Natural killer cell (primary cell): Measurements from ENCODE around the gene SP6. TPM values are rescaled to one million over a fixed set of nuclear protein-coding genes. Genes with fewer than 3 reads are reported as not detected.
A peak's percentile ranks its signal among the peaks of the same experiment; 100 is the strongest.

ENCODE experiments used
- ATAC-seq, 3 donors: fragments of 150-1000 bp in 2 of 3; fragments of 200-7000 bp in 1 of 3; cut with Tn5 transposase; 1 replicate in 1 of 3; 2 replicates in 2 of 3; pipeline ENCODE4 v1.10.0; 2021; ENCODE audit warnings: mild to moderate bottlenecking in 2 of 3, moderate library complexity in 2 of 3
- DNase-seq, 2 donors: peaks; one replicate each; pipeline versions ENCODE4 v3.0.0 to v3.0.0-alpha.2; 2013 to 2021; ENCODE audit warnings: mixed read lengths in 1 of 2
- H3K27ac ChIP-seq: one replicate; pipeline ENCODE4 v1.5.1; 2013; ENCODE audit warnings: mild to moderate bottlenecking, low read length
- H3K27me3 ChIP-seq: one replicate; pipeline ENCODE4 v1.6.1; 2013; ENCODE audit warnings: low read length; ENCODE audit not compliant: control insufficient read depth, insufficient read depth
- H3K36me3 ChIP-seq: one replicate; pipeline ENCODE4 v1.6.1; 2013; ENCODE audit warnings: low read length; ENCODE audit not compliant: control insufficient read depth, insufficient read depth
- H3K4me1 ChIP-seq: one replicate; pipeline ENCODE4 v1.6.1; 2013; ENCODE audit warnings: low read length; ENCODE audit not compliant: control insufficient read depth, insufficient read depth
- H3K4me3 ChIP-seq: one replicate; pipeline ENCODE4 v1.5.1; 2013; ENCODE audit warnings: low read length
- H3K9me3 ChIP-seq: one replicate; pipeline ENCODE4 v1.6.1; 2013; ENCODE audit warnings: low read length; ENCODE audit not compliant: control insufficient read depth, insufficient read depth
- H3K27ac Mint-ChIP-seq, 2 donors: one replicate each; pipeline ENCODE4 v1.8.0; 2022; ENCODE audit warnings: mild to moderate bottlenecking in 2 of 2, mixed read lengths in 2 of 2, moderate library complexity in 1 of 2
- H3K27me3 Mint-ChIP-seq, 2 donors: one replicate each; pipeline ENCODE4 v1.8.0; 2022; ENCODE audit warnings: low read depth in 2 of 2, mixed read lengths in 2 of 2
- H3K36me3 Mint-ChIP-seq: one replicate; pipeline ENCODE4 v1.8.0; 2022; ENCODE audit warnings: mixed read lengths
- H3K4me1 Mint-ChIP-seq, 2 donors: one replicate each; pipeline ENCODE4 v1.8.0; 2022; ENCODE audit warnings: mixed read lengths in 2 of 2
- H3K4me3 Mint-ChIP-seq: one replicate; pipeline ENCODE4 v1.8.0; 2022; ENCODE audit warnings: mild to moderate bottlenecking, moderate library complexity, mixed read lengths
- H3K9me3 Mint-ChIP-seq, 2 donors: one replicate each; pipeline ENCODE4 v1.8.0; 2022; ENCODE audit warnings: mixed read lengths in 2 of 2
- WGBS: methylation state at CpG from one replicate; pipeline ENCODE4 v1.1.7; 2013; ENCODE audit warnings: missing lambda C conversion rate; ENCODE audit not compliant: insufficient coverage; 5-methylcytosine and 5-hydroxymethylcytosine counted together
- intact Hi-C: fragments of 100-400 bp; cut with micrococcal nuclease; formaldehyde crosslinking; loops from one replicate; pipeline ENCODE4 v1.14.2; 2022
- total RNA-seq, 4 donors: library from RNA; stranded (reverse); fragments of 120-200 nt in 1 of 4; gene quantifications; one replicate each; pipeline versions ENCODE4 v1.2.3 to v1.2.4, GENCODE V29; 2013 to 2022
- TF ChIP-seq, protein P1 (sequence below): fragments of 200-600 bp; IDR thresholded peaks from one replicate; pipeline ENCODE4 v1.8.0; 2022; ENCODE audit warnings: antibody characterized with exemption

The SP6 gene
- total RNA-seq, 3 donors from 2014 or later (not counting 1 experiment from before 2014, with no cell fraction given): 0.09 TPM; not detected in 1

DNA sequence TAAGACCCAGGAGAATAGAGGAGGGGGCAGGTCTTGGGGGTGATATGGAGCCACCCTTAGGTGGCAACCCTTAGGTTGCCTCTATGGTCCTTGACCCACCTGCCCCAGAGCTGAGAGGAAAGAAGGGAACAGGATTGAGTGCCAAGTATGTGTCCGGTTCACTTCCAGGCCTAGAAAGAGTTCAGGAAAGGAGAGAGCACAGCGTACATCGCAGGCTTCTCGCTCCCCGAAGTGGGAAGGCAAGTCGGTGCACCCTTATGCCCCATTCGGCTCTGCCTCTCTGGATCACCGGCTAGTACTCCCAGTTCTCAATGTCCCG lies 631 bp downstream of the SP6 start:
- Mint-ChIP-seq H3K9me3 (no peaks in the 10 kb centered on the region), H3K4me1 (peaks cover 14 to 25% of the 10 kb centered on the region in 2 donors), H3K4me3 (peak overlapping the region; percentile 35), H3K27ac (peak overlapping the region in 1 of 2 donors; percentile 66), H3K27me3 (peaks cover 54 to 81% of the 10 kb centered on the region in 2 donors), H3K36me3 (no peaks in the 10 kb centered on the region)
- Histone ChIP-seq H3K4me1 (peaks cover 21% of the 10 kb centered on the region), H3K27me3 (peaks cover 60% of the 10 kb centered on the region), H3K4me3 (no peak overlapping the region), H3K27ac (no peak overlapping the region), H3K36me3 (no peaks in the 10 kb centered on the region), H3K9me3 (no peaks in the 10 kb centered on the region)
- ATAC-seq: no peak
- WGBS: 78% methylated on average over 9 of the region's 9 CpGs
- DNase-seq: no peak
- TF ChIP-seq, protein P1, sequence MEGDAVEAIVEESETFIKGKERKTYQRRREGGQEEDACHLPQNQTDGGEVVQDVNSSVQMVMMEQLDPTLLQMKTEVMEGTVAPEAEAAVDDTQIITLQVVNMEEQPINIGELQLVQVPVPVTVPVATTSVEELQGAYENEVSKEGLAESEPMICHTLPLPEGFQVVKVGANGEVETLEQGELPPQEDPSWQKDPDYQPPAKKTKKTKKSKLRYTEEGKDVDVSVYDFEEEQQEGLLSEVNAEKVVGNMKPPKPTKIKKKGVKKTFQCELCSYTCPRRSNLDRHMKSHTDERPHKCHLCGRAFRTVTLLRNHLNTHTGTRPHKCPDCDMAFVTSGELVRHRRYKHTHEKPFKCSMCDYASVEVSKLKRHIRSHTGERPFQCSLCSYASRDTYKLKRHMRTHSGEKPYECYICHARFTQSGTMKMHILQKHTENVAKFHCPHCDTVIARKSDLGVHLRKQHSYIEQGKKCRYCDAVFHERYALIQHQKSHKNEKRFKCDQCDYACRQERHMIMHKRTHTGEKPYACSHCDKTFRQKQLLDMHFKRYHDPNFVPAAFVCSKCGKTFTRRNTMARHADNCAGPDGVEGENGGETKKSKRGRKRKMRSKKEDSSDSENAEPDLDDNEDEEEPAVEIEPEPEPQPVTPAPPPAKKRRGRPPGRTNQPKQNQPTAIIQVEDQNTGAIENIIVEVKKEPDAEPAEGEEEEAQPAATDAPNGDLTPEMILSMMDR: no peak
- intact Hi-C loops: no loop called here

DNA sequence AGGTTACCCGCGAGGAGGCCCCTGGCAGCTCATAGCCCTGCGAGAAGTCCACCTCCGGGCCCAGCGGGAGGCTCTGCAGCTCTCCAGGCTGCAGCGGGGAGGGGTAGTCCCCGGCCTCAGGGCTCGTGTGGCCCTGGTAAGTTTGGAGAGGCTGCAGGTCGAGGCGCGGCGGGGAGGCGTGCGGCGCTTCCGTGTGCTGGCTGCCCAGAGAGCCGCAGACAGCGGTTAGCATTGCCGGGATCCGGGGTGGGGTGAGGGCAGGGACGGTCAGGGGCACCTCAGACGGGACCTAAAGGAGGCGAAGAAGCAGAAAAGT lies 2.8 kb downstream of the SP6 start:
- Mint-ChIP-seq H3K9me3 (no peaks in the 10 kb centered on the region), H3K27me3 (peaks cover 38 to 70% of the 10 kb centered on the region in 2 donors), H3K4me3 (no peak overlapping the region), H3K36me3 (no peaks in the 10 kb centered on the region), H3K27ac (no peak overlapping the region), H3K4me1 (peaks cover 14 to 26% of the 10 kb centered on the region in 2 donors)
- no peak overlapping the region for H3K4me3 ChIP-seq
- TF ChIP-seq, protein P1: no peak
- DNase-seq (no peak), ATAC-seq (no peak)
- no peaks in the 10 kb centered on the region for H3K36me3 ChIP-seq
- no peaks in the 10 kb centered on the region for H3K9me3 ChIP-seq
- 75% methylated on average over 22 of the region's 23 CpGs for WGBS
- intact Hi-C loops: no loop called here
- H3K27me3 ChIP-seq: peaks cover 56% of the 10 kb centered on the region
- peaks cover 21% of the 10 kb centered on the region for H3K4me1 ChIP-seq
- no peak overlapping the region for H3K27ac ChIP-seq

DNA sequence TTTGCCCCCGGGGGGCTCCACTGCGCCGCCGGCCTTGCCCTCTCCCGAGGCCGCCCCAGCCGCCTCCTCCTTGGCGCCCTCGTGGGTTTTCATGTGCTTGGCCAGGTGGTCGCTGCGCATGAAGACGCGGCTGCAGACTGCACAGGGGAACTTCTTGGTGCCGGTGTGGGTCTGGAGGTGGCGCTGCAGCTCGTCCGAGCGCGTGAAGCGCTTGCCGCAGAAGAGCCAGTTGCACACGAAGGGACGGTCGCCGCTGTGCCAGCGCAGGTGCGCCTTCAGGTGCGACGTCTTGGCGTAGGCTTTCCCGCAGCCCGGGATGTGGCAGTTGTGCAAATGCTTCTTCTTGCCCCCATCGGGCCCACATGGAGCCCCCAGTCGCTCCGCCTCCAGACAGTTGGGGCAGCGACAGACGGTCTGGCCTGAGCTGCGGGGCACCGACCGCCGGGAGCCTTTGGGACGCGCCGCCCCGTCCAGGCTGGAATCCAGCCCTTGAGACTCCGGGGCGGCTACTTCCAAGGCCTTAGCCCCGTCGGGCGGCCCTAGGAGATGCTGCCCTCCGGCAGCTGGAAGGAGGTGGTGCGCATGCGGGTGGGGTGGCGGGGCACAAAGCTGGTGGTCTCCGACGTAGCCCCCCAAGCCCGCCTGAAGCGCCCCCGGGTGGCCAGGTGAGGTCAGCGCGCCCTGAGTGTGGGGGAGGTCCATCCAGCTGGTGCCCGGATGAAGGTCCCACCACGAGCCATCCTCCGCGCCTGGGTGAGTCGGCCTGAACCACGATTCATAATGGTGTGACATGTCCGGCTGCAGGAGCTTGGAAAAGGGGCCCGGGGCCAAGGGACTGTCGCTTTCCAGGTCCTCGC lies 3.4 kb downstream of the SP6 start:
- Histone ChIP-seq H3K27me3 (peaks cover 51% of the 10 kb centered on the region), H3K36me3 (no peaks in the 10 kb centered on the region), H3K9me3 (no peaks in the 10 kb centered on the region), H3K4me3 (no peak overlapping the region), H3K27ac (no peak overlapping the region), H3K4me1 (peaks cover 21% of the 10 kb centered on the region)
- intact Hi-C loops: no loop called here
- TF ChIP-seq, protein P1: peak; percentile 26
- peaks cover 32 to 64% of the 10 kb centered on the region in 2 donors for H3K27me3 Mint-ChIP-seq
- no peak overlapping the region for H3K27ac Mint-ChIP-seq
- 34% methylated on average over 71 of the region's 71 CpGs for WGBS
- peaks cover 13 to 29% of the 10 kb centered on the region in 2 donors for H3K4me1 Mint-ChIP-seq
- no peaks in the 10 kb centered on the region for H3K36me3 Mint-ChIP-seq
- no peaks in the 10 kb centered on the region for H3K9me3 Mint-ChIP-seq
- DNase-seq: peak in 1 of 2 donors; percentile 64
- peak in 1 of 3 donors; percentile 28 for ATAC-seq
- no peak overlapping the region for H3K4me3 Mint-ChIP-seq
